HepG2 (cell line): ENCODE results near the gene CAPRIN1. TPM values are rescaled to one million over a fixed set of nuclear protein-coding genes. Genes with fewer than 3 reads are reported as not detected.

ENCODE experiments used
- CHD2 ChIP-seq: IDR thresholded peaks from 2 replicates; pipeline ENCODE4 v1.6.1; 2011; ENCODE audit warnings: low read depth, low read length, improper control_type of control experiment
- DNMT1 ChIP-seq: sonication (generic); formaldehyde crosslinking; IDR thresholded peaks from 2 replicates; pipeline ENCODE4 v1.5.1; 2020; ENCODE audit warnings: mild to moderate bottlenecking, missing genetic modification reagents
- GABPA ChIP-seq, 2 experiments: IDR thresholded peaks; 2 replicates each; pipeline ENCODE4 v1.6.1; 2011 to 2016; ENCODE audit warnings: low read depth in 2 of 2, low read length in 1 of 2, missing biosample characterization in 1 of 2, missing genetic modification characterization in 1 of 2
- HNF4G ChIP-seq, 2 experiments: sonication (generic) in 1 of 2; formaldehyde crosslinking in 1 of 2; IDR thresholded peaks; 2 replicates each; pipeline versions ENCODE4 v1.4.0 to v1.6.1; 2011 to 2020; ENCODE audit warnings: borderline replicate concordance in 2 of 2, low read depth in 2 of 2, mild to moderate bottlenecking in 2 of 2, low read length in 1 of 2, missing genetic modification reagents in 1 of 2, moderate library complexity in 1 of 2
- HOXD1 ChIP-seq: sonication (generic); formaldehyde crosslinking; IDR thresholded peaks from 2 replicates; pipeline ENCODE4 v1.5.0; 2020; ENCODE audit warnings: missing genetic modification reagents
- JDP2 ChIP-seq: sonication (generic); formaldehyde crosslinking; IDR thresholded peaks from 2 replicates; pipeline ENCODE4 v1.8.1; 2022; ENCODE audit warnings: missing genetic modification reagents, borderline replicate concordance
- KAT7 ChIP-seq: IDR thresholded peaks from 2 replicates; pipeline ENCODE4 v1.6.1; 2018; ENCODE audit warnings: borderline replicate concordance, missing compliant biosample characterization
- KDM3A ChIP-seq: IDR thresholded peaks from 2 replicates; pipeline ENCODE4 v1.6.1; 2018; ENCODE audit warnings: low read depth, missing compliant biosample characterization
- KLF9 ChIP-seq: IDR thresholded peaks from 2 replicates; pipeline ENCODE4 v1.6.1; 2016; ENCODE audit warnings: low read depth
- NONO ChIP-seq, 2 experiments: fragments of 450-650 bp in 1 of 2; sonication (generic) in 1 of 2; formaldehyde crosslinking in 1 of 2; IDR thresholded peaks in 1 of 2; conservative IDR thresholded peaks in 1 of 2; 2 replicates each; pipeline versions ENCODE4 v1.6.1 to v1.8.0; 2017 to 2022; ENCODE audit warnings: mild to moderate bottlenecking in 1 of 2, missing genetic modification reagents in 1 of 2, moderate library complexity in 1 of 2
- PCBP2 ChIP-seq: fragments of 200-400 bp; formaldehyde crosslinking; optimal IDR thresholded peaks from 2 replicates; pipeline ENCODE3; 2018; ENCODE audit warnings: low read length, low read depth; ENCODE audit not compliant: poor library complexity, severe bottlenecking
- RELA ChIP-seq: sonication (generic); formaldehyde crosslinking; IDR thresholded peaks from 2 replicates; pipeline ENCODE4 v1.4.0; 2020; ENCODE audit warnings: missing genetic modification reagents
- RNF2 ChIP-seq: fragments of 450-650 bp; conservative IDR thresholded peaks from 2 replicates; pipeline ENCODE4 v1.6.1; 2016; ENCODE audit warnings: low read depth
- TBX3 ChIP-seq: fragments of 450-650 bp; IDR thresholded peaks from 2 replicates; pipeline ENCODE4 v1.6.1; 2017; ENCODE audit warnings: antibody characterized with exemption, mild to moderate bottlenecking, inconsistent platforms, borderline replicate concordance
- TCF7L2 ChIP-seq: IDR thresholded peaks from 2 replicates; pipeline ENCODE4 v1.6.1; 2011; ENCODE audit warnings: mild to moderate bottlenecking, low read depth, low read length, moderate library complexity
- ZBTB7B ChIP-seq: sonication (generic); formaldehyde crosslinking; IDR thresholded peaks from 2 replicates; pipeline ENCODE4 v1.4.0; 2020; ENCODE audit warnings: missing genetic modification reagents
- ZFP36 ChIP-seq: fragments of 150-350 bp; IDR thresholded peaks from 2 replicates; pipeline ENCODE4 v1.6.1; 2018; ENCODE audit warnings: borderline replicate concordance, low read length, low read depth; ENCODE audit not compliant: partially characterized antibody
- ZNF383 ChIP-seq: sonication (generic); formaldehyde crosslinking; IDR thresholded peaks from 2 replicates; pipeline ENCODE4 v1.4.0; 2020; ENCODE audit warnings: missing genetic modification reagents, mild to moderate bottlenecking, borderline replicate concordance
- ZNF564 ChIP-seq: sonication (generic); formaldehyde crosslinking; IDR thresholded peaks from 2 replicates; pipeline ENCODE4 v1.8.1; 2023; ENCODE audit warnings: mild to moderate bottlenecking, missing genetic modification reagents
- ZNF703 ChIP-seq: sonication (generic); formaldehyde crosslinking; IDR thresholded peaks from 2 replicates; pipeline ENCODE4 v1.5.1; 2020; ENCODE audit warnings: missing genetic modification reagents, mild to moderate bottlenecking, moderate library complexity, borderline replicate concordance
- ZNF776 ChIP-seq: sonication (generic); formaldehyde crosslinking; IDR thresholded peaks from 2 replicates; pipeline ENCODE4 v1.4.0; 2020; ENCODE audit warnings: mild to moderate bottlenecking, missing genetic modification reagents
- polyA plus RNA-seq, 8 experiments: library from polyadenylated mRNA; depleted of rRNA in 3 of 8; stranded (reverse) in 7 of 8; unstranded in 1 of 8; fragments of >200 nt; fragmentation: Illumina TruSeq in 4 of 8; extraction: Trizol in 4 of 8; gene quantifications; 2 replicates each; pipeline versions ENCODE4 v1.2.1 to v1.2.3, GENCODE V29; 2011 to 2016; ENCODE audit warnings: low read depth in 4 of 8, missing spikeins in 1 of 8, mixed read lengths in 1 of 8; ENCODE audit not compliant: insufficient read depth in 1 of 8
- total RNA-seq, 5 experiments: library from RNA; depleted of rRNA; stranded (reverse); fragments of >200 nt; fragmentation: Illumina TruSeq; extraction: Trizol; gene quantifications; 2 replicates each; pipeline ENCODE4 v1.2.3, GENCODE V29; 2016; ENCODE audit warnings: low read depth in 1 of 5
- TF ChIP-seq, protein P1 (sequence below): sonication (generic); formaldehyde crosslinking; IDR thresholded peaks from 2 replicates; pipeline ENCODE4 v1.4.0; 2020; ENCODE audit warnings: mild to moderate bottlenecking, missing genetic modification reagents
- TF ChIP-seq, protein P2 (sequence below): sonication (generic); formaldehyde crosslinking; conservative IDR thresholded peaks from 2 replicates; pipeline ENCODE4 v1.8.0; 2022; ENCODE audit warnings: low read depth, missing genetic modification reagents
- TF ChIP-seq, protein P3 (sequence below): IDR thresholded peaks from 2 replicates; pipeline ENCODE4 v1.6.1; 2012; ENCODE audit warnings: inconsistent platforms
- TF ChIP-seq, protein P4 (sequence below): sonication (generic); formaldehyde crosslinking; IDR thresholded peaks from 2 replicates; pipeline ENCODE4 v1.4.0; 2020; ENCODE audit warnings: missing genetic modification reagents

The CAPRIN1 gene
- total and polyA plus RNA-seq, 2 of the 13 experiments (the other 11 are each of a cell fraction or from before 2014, with no cell fraction given): 114 to 162 TPM

DNA sequence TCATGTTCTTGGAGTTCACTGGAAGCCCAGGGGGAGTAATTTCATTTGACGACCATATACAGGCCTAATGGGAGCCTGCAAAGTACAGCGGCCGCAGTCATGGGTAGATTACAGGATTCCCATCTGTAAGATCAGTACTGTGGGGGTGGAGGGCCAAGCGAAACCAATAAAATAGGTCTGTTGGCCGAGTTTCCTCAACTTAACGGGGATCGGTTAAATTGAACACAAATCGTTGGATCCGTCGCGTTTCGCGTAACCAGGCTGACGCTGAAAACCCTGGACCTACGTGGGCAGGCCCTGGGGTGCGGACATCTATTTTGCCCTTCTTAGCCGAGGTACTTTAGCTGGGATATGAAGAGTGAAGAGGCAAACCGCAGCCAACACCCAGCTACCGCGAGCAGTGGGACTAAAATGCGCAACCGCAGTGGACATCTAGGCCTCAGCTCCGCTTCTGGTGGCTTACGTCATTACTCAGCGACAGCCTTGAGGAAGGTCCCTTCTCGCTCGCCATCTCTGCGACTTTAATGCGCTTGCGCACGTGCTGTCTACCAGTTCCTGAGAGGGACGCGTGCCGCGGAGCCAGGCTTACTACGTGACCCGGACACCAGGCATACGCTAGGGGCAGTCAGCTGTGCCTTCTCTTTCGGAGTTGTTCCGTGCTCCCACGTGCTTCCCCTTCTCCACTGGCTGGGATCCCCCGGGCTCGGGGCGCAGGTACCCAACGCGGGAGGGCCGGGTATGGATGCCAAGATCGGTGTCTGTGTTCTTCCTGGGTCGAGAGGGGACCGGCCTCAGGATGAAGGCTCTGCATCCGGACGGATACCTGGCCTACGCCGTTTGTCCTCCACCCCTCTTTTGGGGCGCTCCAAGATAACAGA lies 53.8 kb downstream of the CAPRIN1 start, which contains the start of gene NAT10 (continued):
- TF ChIP-seq, protein P1, sequence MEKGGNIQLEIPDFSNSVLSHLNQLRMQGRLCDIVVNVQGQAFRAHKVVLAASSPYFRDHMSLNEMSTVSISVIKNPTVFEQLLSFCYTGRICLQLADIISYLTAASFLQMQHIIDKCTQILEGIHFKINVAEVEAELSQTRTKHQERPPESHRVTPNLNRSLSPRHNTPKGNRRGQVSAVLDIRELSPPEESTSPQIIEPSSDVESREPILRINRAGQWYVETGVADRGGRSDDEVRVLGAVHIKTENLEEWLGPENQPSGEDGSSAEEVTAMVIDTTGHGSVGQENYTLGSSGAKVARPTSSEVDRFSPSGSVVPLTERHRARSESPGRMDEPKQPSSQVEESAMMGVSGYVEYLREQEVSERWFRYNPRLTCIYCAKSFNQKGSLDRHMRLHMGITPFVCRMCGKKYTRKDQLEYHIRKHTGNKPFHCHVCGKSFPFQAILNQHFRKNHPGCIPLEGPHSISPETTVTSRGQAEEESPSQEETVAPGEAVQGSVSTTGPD (CRISPR knock-in tag): peak; percentile 35; the same call in 1 of the 2 replicates
- peak; percentile 84; the same call in 1 of the 2 replicates for TF ChIP-seq RNF2
- TF ChIP-seq KAT7 (CRISPR knock-in tag): peak; percentile 82; the same call in 1 of the 2 replicates
- TF ChIP-seq ZFP36: no peak
- no peak for TF ChIP-seq TCF7L2
- TF ChIP-seq, protein P2, sequence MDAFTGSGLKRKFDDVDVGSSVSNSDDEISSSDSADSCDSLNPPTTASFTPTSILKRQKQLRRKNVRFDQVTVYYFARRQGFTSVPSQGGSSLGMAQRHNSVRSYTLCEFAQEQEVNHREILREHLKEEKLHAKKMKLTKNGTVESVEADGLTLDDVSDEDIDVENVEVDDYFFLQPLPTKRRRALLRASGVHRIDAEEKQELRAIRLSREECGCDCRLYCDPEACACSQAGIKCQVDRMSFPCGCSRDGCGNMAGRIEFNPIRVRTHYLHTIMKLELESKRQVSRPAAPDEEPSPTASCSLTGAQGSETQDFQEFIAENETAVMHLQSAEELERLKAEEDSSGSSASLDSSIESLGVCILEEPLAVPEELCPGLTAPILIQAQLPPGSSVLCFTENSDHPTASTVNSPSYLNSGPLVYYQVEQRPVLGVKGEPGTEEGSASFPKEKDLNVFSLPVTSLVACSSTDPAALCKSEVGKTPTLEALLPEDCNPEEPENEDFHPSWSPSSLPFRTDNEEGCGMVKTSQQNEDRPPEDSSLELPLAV (CRISPR knock-in tag): no peak
- TF ChIP-seq ZNF383: no peak
- peak; percentile 70 for TF ChIP-seq DNMT1 (CRISPR knock-in tag)
- no peak for TF ChIP-seq RELA
- no peak for TF ChIP-seq ZNF703
- no peak for TF ChIP-seq PCBP2
- TF ChIP-seq JDP2 (CRISPR knock-in tag): no peak; the same call in 1 of the 2 replicates
- TF ChIP-seq, protein P3, sequence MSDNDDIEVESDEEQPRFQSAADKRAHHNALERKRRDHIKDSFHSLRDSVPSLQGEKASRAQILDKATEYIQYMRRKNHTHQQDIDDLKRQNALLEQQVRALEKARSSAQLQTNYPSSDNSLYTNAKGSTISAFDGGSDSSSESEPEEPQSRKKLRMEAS: peak; percentile 99
- TF ChIP-seq KLF9 (CRISPR knock-in tag): no peak
- TF ChIP-seq GABPA (IDR thresholded peaks at IDR 0.05; ENCODE audit: low read depth, low read length): no peak
- TF ChIP-seq GABPA (CRISPR knock-in tag; IDR thresholded peaks at IDR 0.05; ENCODE audit: low read depth): peak; percentile 69; the same call in 1 of the 2 replicates
- TF ChIP-seq HOXD1: peak; percentile 96
- TF ChIP-seq TBX3: peak; percentile 44; the same call in 1 of the 2 replicates
- TF ChIP-seq, protein P4, sequence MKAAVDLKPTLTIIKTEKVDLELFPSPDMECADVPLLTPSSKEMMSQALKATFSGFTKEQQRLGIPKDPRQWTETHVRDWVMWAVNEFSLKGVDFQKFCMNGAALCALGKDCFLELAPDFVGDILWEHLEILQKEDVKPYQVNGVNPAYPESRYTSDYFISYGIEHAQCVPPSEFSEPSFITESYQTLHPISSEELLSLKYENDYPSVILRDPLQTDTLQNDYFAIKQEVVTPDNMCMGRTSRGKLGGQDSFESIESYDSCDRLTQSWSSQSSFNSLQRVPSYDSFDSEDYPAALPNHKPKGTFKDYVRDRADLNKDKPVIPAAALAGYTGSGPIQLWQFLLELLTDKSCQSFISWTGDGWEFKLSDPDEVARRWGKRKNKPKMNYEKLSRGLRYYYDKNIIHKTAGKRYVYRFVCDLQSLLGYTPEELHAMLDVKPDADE (CRISPR knock-in tag): no peak
- TF ChIP-seq HNF4G (IDR thresholded peaks at IDR 0.05; ENCODE audit: borderline replicate concordance, low read depth, low read length): peak; percentile 9; the same call in 1 of the 2 replicates
- TF ChIP-seq HNF4G (CRISPR knock-in tag; IDR thresholded peaks at IDR 0.05; ENCODE audit: borderline replicate concordance, low read depth): peak; percentile 2; the same call in 1 of the 2 replicates
- TF ChIP-seq CHD2: peak; percentile 83
- TF ChIP-seq KDM3A (CRISPR knock-in tag): peak; percentile 94; the same call in 1 of the 2 replicates
- peak; percentile 61; the same call in 1 of the 2 replicates for TF ChIP-seq ZNF564 (CRISPR knock-in tag)
- TF ChIP-seq NONO (IDR thresholded peaks at IDR 0.05): no peak
- TF ChIP-seq NONO (CRISPR knock-in tag; conservative IDR thresholded peaks at IDR 0.05): peak; percentile 97
- TF ChIP-seq ZBTB7B: 0 out of 2 replicates have a peak, but pooled peaks have one; percentile 41
- TF ChIP-seq ZNF776 (CRISPR knock-in tag): no peak
